Astrocyte (in vitro differentiated cells and primary cell): ENCODE data around the gene FABP1.

Experiments used
- EZH2 ChIP-seq: IDR thresholded peaks from 2 replicates; pipeline ENCODE4 v1.6.1; 2012; ENCODE audit warnings: mild to moderate bottlenecking, low read length, inconsistent platforms; ENCODE audit not compliant: insufficient read depth
- TF ChIP-seq, protein P1 (sequence below): IDR thresholded peaks from 2 replicates; pipeline ENCODE4 v1.5.1; 2011; ENCODE audit warnings: low read depth, mild to moderate bottlenecking, inconsistent platforms, low read length, moderate library complexity; ENCODE audit not compliant: insufficient read depth

DNA sequence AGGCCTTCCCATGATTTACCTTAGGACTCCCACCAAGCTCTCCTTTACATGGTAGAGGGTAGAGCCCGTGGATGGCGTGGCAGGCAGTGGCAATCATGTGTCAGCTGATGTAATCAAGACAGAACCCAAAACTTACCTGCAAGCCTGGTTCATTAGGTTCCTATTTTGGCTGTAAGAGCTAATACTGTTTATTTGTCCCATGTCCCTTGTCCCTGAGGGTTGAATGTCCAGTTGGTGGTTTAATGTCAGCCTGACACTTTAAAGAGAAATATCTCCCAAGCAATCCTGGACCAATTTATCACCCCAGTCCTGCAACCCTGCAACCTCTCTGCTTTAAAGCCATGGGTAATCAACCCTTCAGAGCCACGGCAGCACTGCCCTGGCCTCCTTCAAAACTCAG lies 6.0 kb upstream of the FABP1 start:
- TF ChIP-seq, protein P1, sequence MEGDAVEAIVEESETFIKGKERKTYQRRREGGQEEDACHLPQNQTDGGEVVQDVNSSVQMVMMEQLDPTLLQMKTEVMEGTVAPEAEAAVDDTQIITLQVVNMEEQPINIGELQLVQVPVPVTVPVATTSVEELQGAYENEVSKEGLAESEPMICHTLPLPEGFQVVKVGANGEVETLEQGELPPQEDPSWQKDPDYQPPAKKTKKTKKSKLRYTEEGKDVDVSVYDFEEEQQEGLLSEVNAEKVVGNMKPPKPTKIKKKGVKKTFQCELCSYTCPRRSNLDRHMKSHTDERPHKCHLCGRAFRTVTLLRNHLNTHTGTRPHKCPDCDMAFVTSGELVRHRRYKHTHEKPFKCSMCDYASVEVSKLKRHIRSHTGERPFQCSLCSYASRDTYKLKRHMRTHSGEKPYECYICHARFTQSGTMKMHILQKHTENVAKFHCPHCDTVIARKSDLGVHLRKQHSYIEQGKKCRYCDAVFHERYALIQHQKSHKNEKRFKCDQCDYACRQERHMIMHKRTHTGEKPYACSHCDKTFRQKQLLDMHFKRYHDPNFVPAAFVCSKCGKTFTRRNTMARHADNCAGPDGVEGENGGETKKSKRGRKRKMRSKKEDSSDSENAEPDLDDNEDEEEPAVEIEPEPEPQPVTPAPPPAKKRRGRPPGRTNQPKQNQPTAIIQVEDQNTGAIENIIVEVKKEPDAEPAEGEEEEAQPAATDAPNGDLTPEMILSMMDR, result no peak
- TF ChIP-seq EZH2, result no peak
